Inflammatory macrophage (primary cell): ENCODE results near the gene RNU7-1.
A peak's percentile ranks its signal among the peaks of the same experiment; 100 is the strongest.
"Not testable (repeated sequence)": the region's sequence is repeated elsewhere in the genome, so short reads cannot be mapped to it uniquely, and the experiment has no call there.

Experiments
- DNase-seq, 2 donors: peaks; one replicate each; pipeline ENCODE4 v3.0.0-alpha.2; 2020 to 2022
- total RNA-seq, 18 experiments: gene quantifications; one replicate each; lab custom pipeline; 2026; ENCODE audit warnings: mixed read lengths in 6 of 18, inconsistent platforms in 2 of 18; lab: John Stamatoyannopoulos, UW

The RNU7-1 gene
- total RNA-seq, result 0 reads per million in 18 experiments

GRCh38 chr12:6943722-6944380 lies at the start of gene RNU7-1, which contains the start of gene C12orf57:
Gene RNU7-1, plus strand, starts transcription at chr12:6943816.
Gene C12orf57, plus strand, starts transcription at chr12:6944022. Its CDS starts 100 bp downstream, at chr12:6944122.
- peak; percentile 90 to 95 for DNase-seq

DNA sequence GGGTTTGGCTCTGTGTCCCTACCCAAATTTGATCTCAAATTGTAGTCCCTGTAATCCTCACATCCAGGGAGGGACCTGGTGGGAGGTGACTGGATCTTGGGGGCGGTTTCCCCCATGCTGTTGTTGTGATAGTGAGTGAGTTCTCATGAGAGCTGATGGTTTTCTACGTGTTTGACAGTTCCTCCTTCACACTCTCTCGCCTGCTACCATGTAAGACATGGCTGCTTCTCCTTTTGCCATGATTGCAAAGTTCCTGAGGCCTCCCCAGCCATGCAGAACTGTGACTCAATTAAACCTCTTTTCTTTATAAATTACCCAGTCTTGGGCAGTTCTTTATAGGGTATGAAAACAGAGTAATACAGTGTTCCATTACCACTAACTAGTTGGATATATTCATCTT lies 49.3 kb upstream of the RNU7-1 start:
- DNase-seq, result peak; percentile 58 to 70

DNA sequence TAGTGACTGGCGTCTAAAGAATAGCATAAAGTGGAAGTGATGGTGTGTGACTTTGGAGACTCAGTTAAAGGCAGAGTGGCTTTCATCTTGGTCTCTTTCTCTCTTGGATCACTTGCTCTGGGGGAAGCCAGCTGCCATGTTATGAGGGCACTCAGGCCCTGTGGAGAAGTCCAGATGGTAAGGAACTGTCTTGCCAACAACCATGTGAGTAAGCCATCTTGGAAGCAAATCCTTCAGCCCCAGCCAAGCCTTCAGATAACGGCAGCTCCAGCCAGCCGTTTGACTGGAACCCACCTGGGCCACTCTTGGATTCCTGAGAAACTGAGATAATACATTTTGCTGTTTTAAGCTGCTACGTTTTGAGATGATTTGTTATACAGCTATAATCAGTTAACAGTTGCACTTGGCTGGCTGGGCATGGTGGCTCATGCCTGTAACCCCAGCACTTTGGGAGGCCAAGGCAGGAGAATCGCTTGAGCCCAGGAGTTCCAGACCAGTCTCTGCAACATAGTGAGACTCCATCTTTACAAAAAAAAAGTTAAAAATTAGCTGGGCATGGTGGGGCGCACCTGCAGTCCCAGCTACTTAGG lies 46.7 kb upstream of the RNU7-1 start:
- no peak for DNase-seq

GRCh38 chr12:6899427-6899826 lies 44.2 kb upstream of the RNU7-1 start:
- DNase-seq, result no peak

DNA sequence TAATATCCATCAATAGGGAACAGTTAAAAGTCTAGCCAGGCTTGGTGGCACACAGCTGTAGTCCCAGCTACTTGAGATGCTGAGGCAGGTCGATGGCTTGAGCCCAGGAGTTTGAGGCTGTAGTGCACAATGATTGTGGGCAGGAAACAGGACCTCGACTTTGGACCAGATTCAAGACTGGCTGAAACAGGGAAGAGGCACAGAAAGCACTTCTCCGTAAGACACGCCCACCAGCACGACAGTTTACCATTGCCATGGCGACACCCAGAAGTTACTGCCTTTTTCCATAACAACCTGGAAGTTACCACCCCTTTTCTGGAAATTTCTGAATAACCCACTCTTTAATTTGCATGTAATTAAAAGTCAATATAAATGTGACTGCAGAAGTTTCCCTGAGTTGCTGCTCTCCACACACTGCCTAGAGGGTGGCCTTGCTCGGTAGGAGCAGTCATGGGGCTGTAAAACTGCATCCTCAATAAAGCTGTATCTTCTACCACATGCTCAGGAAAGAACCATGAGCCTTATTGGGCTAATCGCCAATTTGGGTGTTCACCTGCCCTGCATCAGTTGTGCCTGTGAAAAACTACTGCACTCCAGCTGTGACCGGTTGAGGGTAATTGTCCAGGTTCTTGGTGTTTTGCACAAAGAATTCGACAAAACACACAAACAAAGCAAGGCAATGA lies 43.6 kb upstream of the RNU7-1 start:
- peak; percentile 84 to 88 for DNase-seq

DNA sequence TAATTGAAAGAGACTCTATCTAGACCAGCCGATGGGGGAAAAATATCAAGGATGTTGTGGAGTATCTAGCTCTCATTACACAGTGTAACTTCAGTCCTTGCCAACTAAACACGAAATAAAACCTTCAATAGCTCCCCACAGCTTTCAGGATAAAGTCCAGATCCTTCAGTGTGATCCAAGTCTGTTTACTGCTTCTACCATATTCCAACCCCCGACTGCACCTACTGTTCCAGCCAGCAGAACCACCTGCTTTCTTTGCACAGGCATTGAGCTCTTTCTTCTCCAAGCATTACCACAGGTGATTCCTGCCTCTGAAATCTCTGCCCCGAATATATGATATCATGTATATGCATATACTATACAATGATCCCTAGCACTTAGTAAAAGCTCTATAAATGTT lies 41.2 kb upstream of the RNU7-1 start:
- no peak for DNase-seq

DNA sequence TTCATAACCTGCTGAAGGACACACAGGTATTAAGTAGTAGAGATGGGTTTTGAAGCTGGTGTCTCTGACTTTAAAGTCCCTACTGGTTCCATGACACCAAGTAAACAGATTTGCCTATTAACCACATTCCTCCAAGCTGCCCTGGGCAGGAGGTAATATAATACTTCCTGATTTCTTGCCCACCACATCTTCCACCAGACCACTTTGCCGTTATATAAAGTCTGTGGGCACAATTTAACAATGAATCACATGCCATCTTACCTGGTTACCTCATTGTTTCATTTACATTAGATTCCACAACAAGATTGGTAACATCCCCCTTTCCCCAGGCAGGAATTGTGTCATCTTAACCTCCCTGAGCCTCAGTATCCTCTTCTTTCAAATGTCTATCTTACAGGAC lies 39.9 kb upstream of the RNU7-1 start:
- DNase-seq, result no peak

DNA sequence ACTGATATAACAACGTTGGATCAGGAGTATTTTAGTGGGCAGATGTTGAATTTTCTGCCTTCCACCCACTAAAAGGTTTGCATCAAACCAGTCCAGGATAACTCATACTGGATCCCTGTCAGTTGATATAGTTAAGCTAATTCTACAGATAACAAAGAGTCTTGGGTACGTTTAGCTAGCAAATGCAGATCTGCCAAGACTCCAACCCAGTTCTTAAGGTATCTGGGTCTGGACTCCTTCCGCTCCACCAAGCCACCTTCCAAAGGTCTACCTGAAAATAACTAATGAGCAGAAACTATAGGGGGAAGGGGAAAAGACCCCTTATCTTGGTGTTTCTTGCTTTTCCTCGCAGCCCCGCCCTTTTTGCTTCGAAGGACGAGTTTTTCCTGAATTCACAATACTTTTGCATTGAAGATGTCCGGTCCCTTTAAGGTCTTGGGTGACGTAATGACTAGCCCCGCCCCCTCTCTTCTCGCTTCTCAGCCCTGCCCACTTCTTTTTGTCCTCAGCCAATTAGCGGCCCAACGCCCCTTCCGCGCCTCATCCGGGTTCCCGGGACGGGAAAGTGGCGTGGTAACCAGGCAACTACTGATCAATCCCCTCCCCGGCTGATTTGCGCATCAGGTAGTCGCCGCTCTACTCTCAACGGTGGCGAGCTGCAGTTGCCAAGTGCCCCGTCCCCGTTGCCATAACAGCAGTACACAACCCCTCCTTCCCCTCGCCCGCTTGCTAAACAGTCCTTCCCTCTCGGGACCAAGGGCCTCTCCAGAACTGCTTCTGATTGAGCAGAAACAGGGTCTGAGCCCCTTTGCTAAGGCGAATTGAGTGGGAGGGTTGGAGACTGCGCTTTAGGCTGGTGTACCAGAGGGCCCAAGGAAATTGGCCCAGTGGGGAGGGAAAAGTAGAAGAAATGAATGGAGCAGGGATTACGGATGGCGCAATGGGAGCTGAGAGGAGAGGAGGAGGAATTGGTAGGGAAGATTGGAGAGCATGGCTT lies 39.0 kb upstream of the RNU7-1 start, which contains the start of gene LRRC23:
TSS of gene LRRC23 (plus strand) at position 543 of the 997 bp plus-strand sequence. CDS start 812 bp downstream, outside the sequence.
- DNase-seq, result peak; percentile 95 to 97

DNA sequence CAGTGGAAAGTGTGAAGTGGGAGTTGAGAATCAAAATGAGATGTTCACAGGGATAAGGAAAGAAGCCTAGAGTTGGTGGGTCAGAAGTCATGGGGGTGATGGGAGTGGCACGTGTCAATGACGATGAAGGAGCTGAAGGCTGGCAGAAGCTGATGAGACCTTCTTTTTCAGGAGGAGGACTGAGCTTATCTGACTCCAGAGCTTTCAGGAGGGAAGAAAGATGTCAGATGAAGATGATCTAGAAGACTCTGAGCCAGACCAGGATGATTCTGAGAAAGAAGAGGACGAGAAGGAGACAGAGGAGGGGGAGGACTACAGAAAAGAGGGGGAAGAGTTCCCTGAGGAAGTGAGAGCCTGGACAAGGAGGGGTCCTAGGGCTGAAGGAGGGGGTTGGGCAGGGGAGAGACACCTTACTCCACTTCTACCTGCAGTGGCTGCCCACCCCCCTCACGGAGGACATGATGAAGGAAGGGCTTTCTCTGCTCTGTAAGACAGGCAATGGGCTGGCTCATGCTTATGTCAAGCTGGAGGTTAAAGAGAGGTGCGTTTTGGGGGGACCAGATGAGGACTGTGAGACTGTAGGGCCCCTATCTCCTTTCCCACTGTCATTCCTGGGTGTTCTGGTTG lies 38.1 kb upstream of the RNU7-1 start:
- no peak for DNase-seq

DNA sequence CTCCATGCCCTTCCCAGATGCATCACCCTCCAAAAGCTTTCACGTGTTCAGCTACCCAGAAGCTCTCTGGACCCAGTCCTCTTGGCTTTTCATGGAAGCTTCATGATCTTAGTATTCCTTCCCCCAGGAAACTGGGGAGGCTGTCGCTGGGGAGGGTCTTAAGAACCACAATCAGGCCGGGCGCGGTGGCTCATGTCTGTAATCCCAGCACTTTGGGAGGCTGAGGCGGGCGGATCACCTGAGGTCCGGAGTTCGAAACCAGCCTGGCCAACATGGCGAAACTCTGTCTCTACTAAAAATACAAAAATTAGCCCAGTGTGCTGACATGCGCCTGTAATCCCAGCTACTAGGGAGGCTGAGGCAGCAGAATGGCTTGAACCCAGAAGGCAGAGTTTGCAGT lies 35.5 kb upstream of the RNU7-1 start:
- not testable (repeated sequence) for DNase-seq

GRCh38 chr12:6909421-6910145 lies 34.0 kb upstream of the RNU7-1 start:
- no peak for DNase-seq

DNA sequence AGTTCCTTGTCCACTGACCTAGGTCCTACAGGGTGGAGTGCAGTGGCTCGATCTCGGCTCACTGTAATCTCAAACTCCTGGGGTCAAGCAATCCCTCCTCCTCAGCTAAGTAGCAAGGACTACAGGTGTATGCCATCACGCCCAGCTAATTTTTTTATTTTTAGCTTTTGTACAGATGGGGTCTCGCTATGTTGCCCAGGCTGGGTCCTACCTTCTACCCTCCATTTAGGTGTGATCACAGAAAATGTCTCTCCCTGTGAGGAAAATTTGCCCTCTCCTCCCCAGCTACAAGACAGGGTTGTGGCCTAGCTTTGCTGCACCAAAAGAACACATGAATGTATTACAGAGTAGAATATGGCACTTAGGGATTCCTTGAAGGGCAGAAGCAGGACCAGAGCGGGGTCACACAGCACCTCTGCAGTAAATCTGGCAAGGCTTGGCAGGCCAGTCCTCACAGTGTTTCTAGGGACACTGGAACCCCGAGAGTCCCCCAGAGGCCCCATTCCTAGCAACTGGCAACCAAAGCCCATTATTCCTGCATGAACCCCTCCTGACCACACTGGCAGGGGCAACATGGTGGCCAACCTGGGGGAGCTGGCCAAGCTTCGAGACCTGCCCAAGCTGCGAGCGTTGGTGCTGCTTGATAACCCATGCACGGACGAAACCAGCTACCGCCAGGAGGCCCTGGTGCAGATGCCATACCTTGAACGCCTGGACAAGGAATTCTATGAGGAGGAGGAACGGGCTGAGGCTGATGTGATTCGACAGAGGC lies 31.3 kb upstream of the RNU7-1 start:
- no peak for DNase-seq

GRCh38 chr12:6914246-6914946 lies 29.2 kb upstream of the RNU7-1 start, which contains the start of gene ENO2:
Gene ENO2, plus strand, starts transcription at chr12:6914580. Its CDS starts 1,253 bp downstream, at chr12:6915833.
- DNase-seq, result peak in 1 of 2 donors; percentile 52

GRCh38 chr12:6914947-6915788 lies 28.4 kb upstream of the RNU7-1 start:
- DNase-seq, result no peak

- no peak for DNase-seq
These were observed 27.8 kb upstream of the RNU7-1 start for GRCh38 chr12:6915789-6916285.

DNA sequence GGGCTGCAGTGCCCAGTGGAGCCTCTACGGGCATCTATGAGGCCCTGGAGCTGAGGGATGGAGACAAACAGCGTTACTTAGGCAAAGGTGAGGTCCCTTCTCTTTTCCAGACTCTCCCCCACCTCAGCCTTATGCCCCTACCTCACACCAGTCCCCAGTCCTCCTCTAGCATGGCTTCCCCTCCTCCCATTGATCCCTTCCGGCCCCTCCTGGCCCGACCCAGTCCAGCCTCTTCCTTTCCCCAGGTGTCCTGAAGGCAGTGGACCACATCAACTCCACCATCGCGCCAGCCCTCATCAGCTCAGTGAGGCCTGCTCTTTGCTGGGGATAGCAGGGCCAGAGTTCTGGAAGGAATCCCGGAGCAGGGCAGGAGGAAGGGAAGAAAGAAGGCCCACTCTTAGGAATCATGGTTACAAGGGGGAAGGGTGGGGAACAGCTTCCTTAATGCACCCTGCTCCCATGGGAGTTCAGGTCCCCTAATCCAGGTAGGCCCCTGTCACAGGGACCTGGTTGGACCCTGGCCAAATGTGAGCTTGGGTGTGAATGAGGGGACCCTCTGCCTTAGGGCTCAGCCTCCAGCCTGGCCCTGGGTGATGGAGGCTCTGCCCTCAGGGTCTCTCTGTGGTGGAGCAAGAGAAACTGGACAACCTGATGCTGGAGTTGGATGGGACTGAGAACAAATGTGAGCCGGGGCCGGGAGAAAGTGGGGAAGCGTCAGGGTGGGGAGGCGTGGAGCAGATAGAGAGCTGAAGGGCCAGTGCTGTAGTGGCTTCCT lies 27.0 kb upstream of the RNU7-1 start:
- DNase-seq, result no peak

DNA sequence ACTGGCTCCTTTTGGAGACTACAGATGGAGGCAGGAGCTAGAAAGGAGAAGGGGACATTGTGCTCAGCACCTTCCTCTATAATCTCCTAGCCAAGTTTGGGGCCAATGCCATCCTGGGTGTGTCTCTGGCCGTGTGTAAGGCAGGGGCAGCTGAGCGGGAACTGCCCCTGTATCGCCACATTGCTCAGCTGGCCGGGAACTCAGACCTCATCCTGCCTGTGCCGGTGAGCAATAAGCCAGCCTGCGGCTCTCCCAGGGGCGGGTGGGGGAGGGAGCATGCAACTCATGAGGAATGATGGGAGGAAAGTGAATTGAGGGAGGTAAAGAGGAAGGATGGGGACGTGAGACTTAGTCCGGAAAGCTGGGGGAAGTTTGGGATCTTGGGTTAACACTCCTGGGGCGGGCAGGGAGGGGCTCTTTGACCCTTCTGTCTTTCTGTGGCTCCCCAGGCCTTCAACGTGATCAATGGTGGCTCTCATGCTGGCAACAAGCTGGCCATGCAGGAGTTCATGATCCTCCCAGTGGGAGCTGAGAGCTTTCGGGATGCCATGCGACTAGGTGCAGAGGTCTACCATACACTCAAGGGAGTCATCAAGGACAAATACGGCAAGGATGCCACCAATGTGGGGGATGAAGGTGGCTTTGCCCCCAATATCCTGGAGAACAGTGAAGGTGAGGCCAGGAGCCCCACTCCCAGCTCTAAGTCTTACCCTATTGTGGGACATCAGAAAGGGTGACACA lies 26.0 kb upstream of the RNU7-1 start:
- no peak for DNase-seq
